KOPT-K1 (cell line): Measurements from ENCODE around the gene RNASE4.
"Not testable (repeated sequence)": the region's sequence is repeated elsewhere in the genome, so short reads cannot be mapped to it uniquely, and the experiment has no call there.

Experiments
- H3K27ac ChIP-seq: fragments of 200-600 bp; sonication (generic); 2 replicates; pipeline ENCODE4 v1.5.1; 2016; ENCODE audit warnings: antibody characterized with exemption, mild to moderate bottlenecking, low read depth, low read length; ENCODE audit not compliant: poor library complexity, severe bottlenecking
- H3K36me3 ChIP-seq: fragments of 200-600 bp; sonication (generic); 2 replicates; pipeline ENCODE4 v1.5.1; 2017; ENCODE audit warnings: antibody characterized with exemption, mild to moderate bottlenecking, low read length, moderate library complexity; ENCODE audit not compliant: insufficient read depth
- H3K9me3 ChIP-seq: fragments of 200-600 bp; sonication (generic); 2 replicates; pipeline ENCODE4 v1.5.1; 2017; ENCODE audit warnings: antibody characterized with exemption, low read length, mild to moderate bottlenecking; ENCODE audit not compliant: insufficient read depth, poor library complexity, severe bottlenecking

The RNASE4 gene

GRCh38 chr14:20684662-20685456 lies 499 bp downstream of the RNASE4 start:
- H3K27ac ChIP-seq: peak overlapping the region; percentile 68

GRCh38 chr14:20686386-20687143 lies 2.2 kb downstream of the RNASE4 start:
- H3K27ac ChIP-seq: no peak overlapping the region
- no peaks in the 10 kb centered on the region for H3K9me3 ChIP-seq
- no peaks in the 10 kb centered on the region for H3K36me3 ChIP-seq

More at GRCh38 chr14:20684662-20685456, 499 bp downstream of the RNASE4 start:
- Histone ChIP-seq H3K9me3 (no peaks in the 10 kb centered on the region), H3K36me3 (no peaks in the 10 kb centered on the region)

GRCh38 chr14:20687362-20688166 lies 3.2 kb downstream of the RNASE4 start:
- Histone ChIP-seq H3K27ac (no peak overlapping the region), H3K36me3 (no peaks in the 10 kb centered on the region), H3K9me3 (no peaks in the 10 kb centered on the region)

GRCh38 chr14:20688167-20688839 lies 3.9 kb downstream of the RNASE4 start, which contains the start of gene ANG:
Gene ANG, plus strand, starts transcription at chr14:20688764. Its CDS starts 4,801 bp downstream, at chr14:20693565.
- H3K36me3 ChIP-seq: no peaks in the 10 kb centered on the region
- no peak within 1 kb of the TSS for H3K27ac ChIP-seq
- H3K9me3 ChIP-seq: no peaks in the 10 kb centered on the region

DNA sequence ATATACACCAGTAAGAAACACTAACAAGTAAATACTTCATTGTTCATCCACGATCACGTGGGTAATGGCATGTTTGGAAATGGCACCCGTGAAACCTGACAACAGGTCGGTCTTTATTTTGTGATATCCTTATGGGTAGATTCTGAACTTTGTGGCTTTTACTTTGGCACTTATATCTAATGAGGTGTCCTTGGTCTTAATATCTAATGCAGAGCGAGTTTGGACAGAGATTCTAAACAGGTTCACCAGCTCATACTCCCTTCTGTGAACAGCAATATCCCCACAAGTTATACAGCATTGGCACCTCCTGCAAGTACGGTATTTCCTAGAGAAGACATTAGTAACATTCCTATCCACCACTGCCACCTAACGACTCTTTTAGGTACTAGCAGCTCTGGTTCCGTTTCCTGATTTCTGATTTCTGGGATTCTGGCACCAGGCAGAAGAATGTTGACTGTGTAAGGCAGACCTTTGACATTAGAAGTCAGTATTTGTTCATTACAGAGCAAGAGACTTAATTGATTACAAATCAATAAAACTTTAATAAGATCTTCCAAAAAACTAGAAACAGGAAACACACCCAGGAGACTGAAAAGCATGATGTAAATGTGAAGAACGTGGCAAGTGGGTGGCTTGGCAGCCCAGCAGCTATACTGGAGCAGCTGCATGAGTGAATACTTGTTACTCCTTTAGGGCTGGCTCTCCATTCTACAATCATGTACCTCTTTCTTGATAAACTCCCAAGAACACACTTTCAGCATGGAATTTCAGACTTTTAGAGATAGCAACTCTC lies 6.7 kb downstream of the RNASE4 start:
- no peak overlapping the region for H3K27ac ChIP-seq
- no peaks in the 10 kb centered on the region for H3K36me3 ChIP-seq

GRCh38 chr14:20692116-20692751 lies 7.9 kb downstream of the RNASE4 start:
- no peaks in the 10 kb centered on the region for H3K9me3 ChIP-seq
- no peak overlapping the region for H3K27ac ChIP-seq
- no peaks in the 10 kb centered on the region for H3K36me3 ChIP-seq

More for the DNA sequence above, 6.7 kb downstream of the RNASE4 start:
- no peaks in the 10 kb centered on the region for H3K9me3 ChIP-seq

DNA sequence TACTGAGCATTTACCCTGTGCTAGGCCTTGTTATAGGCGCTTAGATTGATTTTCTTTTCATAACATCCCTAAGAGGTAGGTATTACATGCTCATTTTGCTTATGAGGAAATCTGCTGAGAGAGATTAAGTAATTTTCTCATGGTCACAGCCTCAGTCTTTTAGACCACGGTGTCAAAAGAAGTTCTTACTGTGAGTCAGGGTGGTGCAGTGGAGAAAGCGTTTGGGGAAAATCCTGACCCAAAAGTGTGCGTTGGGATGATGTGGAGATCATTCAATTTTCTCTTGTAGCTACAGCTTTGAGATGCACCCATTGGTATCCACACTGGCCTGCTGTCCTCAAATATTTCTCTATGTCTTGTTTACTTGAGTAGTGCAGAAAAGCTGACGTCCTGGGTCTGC lies 12.4 kb downstream of the RNASE4 start:
- Histone ChIP-seq H3K9me3 (no peaks in the 10 kb centered on the region), H3K27ac (no peak overlapping the region), H3K36me3 (no peaks in the 10 kb centered on the region)

DNA sequence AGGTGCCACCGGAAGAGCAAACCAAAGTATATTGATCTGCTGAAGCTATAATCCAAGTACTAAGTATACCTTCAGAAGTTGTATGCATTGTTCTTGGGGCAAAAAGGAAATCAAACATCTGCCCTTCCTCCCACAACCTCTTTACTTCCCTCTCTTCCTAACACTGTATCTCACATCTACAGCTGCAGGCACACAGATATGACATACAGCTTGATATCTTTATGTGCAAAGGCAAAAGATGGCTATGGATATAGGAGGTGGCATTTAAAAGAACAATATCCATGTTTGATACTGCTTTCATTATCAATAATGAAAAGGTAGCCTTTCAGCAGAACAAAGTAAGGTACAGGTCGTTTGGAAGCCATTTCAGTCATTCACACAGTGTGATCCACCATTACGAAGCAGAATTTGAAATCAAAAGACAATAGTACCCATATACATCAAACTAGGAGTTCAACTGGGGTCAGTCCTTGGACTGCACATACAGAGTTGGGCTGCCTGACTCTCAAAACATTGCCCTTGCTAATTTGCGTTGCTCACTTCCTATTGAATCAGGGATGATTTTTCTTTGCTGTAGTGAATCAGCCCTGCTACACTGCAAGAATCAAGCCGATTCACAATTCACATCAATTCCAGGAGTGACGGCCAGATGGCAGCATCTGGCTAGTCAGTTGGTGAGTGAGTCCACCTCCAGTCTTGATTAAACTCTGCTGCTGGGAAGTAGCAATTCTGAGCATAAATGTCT lies 13.1 kb downstream of the RNASE4 start:
- Histone ChIP-seq H3K27ac (no peak overlapping the region), H3K36me3 (no peaks in the 10 kb centered on the region), H3K9me3 (no peaks in the 10 kb centered on the region)

DNA sequence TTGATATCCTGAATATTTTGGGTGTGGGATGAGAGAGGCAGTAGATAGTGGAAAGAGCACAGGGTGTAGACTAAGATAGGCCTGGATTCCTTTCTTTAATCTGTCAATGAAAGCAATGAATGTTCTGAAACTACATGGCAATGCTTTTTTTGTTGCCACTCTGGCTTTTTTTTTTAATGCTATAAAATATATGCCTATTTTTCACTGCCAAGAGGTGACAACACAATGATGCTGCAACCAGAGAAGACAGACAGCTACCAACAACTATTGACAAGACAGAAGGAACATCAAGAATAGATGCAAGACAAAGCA lies 13.6 kb downstream of the RNASE4 start:
- no peaks in the 10 kb centered on the region for H3K9me3 ChIP-seq
- H3K36me3 ChIP-seq: no peaks in the 10 kb centered on the region
- no peak overlapping the region for H3K27ac ChIP-seq

GRCh38 chr14:20698934-20699333 lies 14.6 kb downstream of the RNASE4 start:
- H3K36me3 ChIP-seq: no peaks in the 10 kb centered on the region

DNA sequence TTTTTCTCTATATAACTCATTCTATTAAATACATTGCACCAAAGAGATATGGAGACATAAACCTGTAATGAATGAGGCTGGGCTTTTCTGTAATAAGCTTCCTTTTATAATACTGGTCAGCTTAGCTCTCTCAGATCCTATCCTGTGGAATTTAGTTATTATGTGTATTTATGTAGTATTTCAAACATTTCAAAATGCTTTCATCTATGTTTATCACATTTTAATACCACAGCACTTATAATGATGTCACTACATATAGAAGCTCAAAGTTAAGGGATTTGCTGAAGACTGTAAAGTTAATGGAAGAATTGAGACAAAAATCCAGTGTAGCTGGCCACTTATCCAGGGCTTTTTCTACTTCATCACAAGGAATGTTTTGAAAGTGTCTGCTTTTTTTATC lies 15.6 kb downstream of the RNASE4 start:
- no peaks in the 10 kb centered on the region for H3K36me3 ChIP-seq
- no peaks in the 10 kb centered on the region for H3K9me3 ChIP-seq
- H3K27ac ChIP-seq: no peak overlapping the region

More at GRCh38 chr14:20698934-20699333, 14.6 kb downstream of the RNASE4 start:
- H3K9me3 ChIP-seq: no peaks in the 10 kb centered on the region
- no peak overlapping the region for H3K27ac ChIP-seq

GRCh38 chr14:20700965-20701364 lies 16.6 kb downstream of the RNASE4 start:
- H3K27ac ChIP-seq, H3K9me3 ChIP-seq, H3K36me3 ChIP-seq: not testable (repeated sequence)

DNA sequence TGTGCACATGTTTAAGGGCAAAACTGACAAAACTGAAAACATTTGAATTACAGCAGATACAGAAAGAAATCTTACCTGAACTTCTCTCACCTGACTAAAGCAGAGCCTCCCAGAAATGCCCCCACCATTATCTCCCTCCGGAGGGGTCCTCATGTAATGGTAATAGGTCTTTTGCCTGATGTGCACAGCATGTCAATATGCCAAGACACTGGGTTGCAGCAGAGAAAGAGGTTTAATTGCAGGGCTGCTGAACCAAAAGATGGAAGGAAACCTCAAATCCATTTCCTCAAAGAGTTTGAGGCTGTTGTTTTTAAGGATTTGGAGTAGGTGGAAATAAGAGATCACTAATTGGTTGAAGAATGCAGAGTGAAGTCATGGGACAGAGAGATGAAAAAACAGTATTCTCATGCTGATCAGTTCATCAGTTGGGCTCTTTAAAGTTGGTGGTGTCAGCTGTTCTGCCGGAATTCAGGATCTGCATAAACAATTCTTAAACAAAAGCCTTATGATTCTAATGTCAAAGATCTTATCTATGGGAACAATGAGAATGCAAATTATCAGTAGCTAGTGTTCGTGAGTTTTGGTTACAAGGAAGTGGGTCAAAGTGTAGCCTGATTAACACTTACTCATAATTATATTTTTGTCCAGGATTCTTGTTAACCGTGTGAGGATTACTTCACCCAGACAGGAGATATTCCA lies 22.4 kb downstream of the RNASE4 start:
- peaks cover 5% of the 10 kb centered on the region for H3K9me3 ChIP-seq
- no peaks in the 10 kb centered on the region for H3K36me3 ChIP-seq
- H3K27ac ChIP-seq: no peak overlapping the region
